ENCODE measurements around the gene DPYD. TPM values are rescaled to one million over a fixed set of nuclear protein-coding genes. Genes with fewer than 3 reads are reported as not detected.

The DPYD gene
- total RNA-seq, 1 donor from 2014 or later = 8.8 TPM

GRCh38 chr1:97119260-97120158 lies 801.3 kb downstream of the DPYD start:
- no peak for FAIRE-seq
- H3K4me2 ChIP-seq (ENCODE audit: low read length) = no peak overlapping the region
- DNase-seq (ENCODE audit: low read depth) = no peak
- no peaks in the 10 kb centered on the region for H3K36me3 ChIP-seq (ENCODE audit: insufficient read depth, low read length)
- H2AFZ ChIP-seq (ENCODE audit: low read depth, low read length) = no peak overlapping the region
- H3K27ac Mint-ChIP-seq (ENCODE audit: unreplicated experiment) = no peak overlapping the region
- H3K79me2 ChIP-seq (ENCODE audit: insufficient read depth, low read length) = no peaks in the 10 kb centered on the region
- no peaks in the 10 kb centered on the region for H3K36me3 Mint-ChIP-seq (ENCODE audit: low read depth, unreplicated experiment)
- H3K27me3 Mint-ChIP-seq (ENCODE audit: low read depth, unreplicated experiment) = no peaks in the 10 kb centered on the region
- no peaks in the 10 kb centered on the region for H3K9me3 ChIP-seq (ENCODE audit: insufficient read depth, low read depth, low read length)
- no peak overlapping the region for H3K4me3 Mint-ChIP-seq (ENCODE audit: unreplicated experiment)
- no peaks in the 10 kb centered on the region for H3K4me1 ChIP-seq (ENCODE audit: insufficient read depth, low read length)
- no peak overlapping the region for H3K27ac ChIP-seq (ENCODE audit: low read depth, low read length)
- no peaks in the 10 kb centered on the region for H3K27me3 ChIP-seq (ENCODE audit: insufficient read depth, low read length)
- H3K4me1 Mint-ChIP-seq (ENCODE audit: low read depth, unreplicated experiment) = peaks cover 3% of the 10 kb centered on the region
- TF ChIP-seq, protein P1, sequence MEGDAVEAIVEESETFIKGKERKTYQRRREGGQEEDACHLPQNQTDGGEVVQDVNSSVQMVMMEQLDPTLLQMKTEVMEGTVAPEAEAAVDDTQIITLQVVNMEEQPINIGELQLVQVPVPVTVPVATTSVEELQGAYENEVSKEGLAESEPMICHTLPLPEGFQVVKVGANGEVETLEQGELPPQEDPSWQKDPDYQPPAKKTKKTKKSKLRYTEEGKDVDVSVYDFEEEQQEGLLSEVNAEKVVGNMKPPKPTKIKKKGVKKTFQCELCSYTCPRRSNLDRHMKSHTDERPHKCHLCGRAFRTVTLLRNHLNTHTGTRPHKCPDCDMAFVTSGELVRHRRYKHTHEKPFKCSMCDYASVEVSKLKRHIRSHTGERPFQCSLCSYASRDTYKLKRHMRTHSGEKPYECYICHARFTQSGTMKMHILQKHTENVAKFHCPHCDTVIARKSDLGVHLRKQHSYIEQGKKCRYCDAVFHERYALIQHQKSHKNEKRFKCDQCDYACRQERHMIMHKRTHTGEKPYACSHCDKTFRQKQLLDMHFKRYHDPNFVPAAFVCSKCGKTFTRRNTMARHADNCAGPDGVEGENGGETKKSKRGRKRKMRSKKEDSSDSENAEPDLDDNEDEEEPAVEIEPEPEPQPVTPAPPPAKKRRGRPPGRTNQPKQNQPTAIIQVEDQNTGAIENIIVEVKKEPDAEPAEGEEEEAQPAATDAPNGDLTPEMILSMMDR (IDR thresholded peaks at IDR 0.05; ENCODE audit: insufficient read depth, low read depth, low read length) = no peak
- no peak for TF ChIP-seq EZH2 (IDR thresholded peaks at IDR 0.05; ENCODE audit: insufficient read depth, low read length)
- H3K9me3 Mint-ChIP-seq (ENCODE audit: unreplicated experiment) = no peaks in the 10 kb centered on the region
- no peak overlapping the region for H3K9ac ChIP-seq (ENCODE audit: low read length)
- no peak overlapping the region for H3K4me3 ChIP-seq (ENCODE audit: insufficient read depth, low read depth, low read length)
- no peaks in the 10 kb centered on the region for H4K20me1 ChIP-seq (ENCODE audit: insufficient read depth, low read length)

GRCh38 chr1:97114842-97115241 lies 806.0 kb downstream of the DPYD start:
- no peak overlapping the region for H3K4me2 ChIP-seq (ENCODE audit: low read length)
- no peaks in the 10 kb centered on the region for H3K27me3 Mint-ChIP-seq (ENCODE audit: low read depth, unreplicated experiment)
- H3K4me1 ChIP-seq (ENCODE audit: insufficient read depth, low read length) = no peaks in the 10 kb centered on the region
- no peak for TF ChIP-seq EZH2 (IDR thresholded peaks at IDR 0.05; ENCODE audit: insufficient read depth, low read length)
- TF ChIP-seq, protein P1 (IDR thresholded peaks at IDR 0.05; ENCODE audit: insufficient read depth, low read depth, low read length) = no peak
- no peak overlapping the region for H3K27ac ChIP-seq (ENCODE audit: low read depth, low read length)
- H2AFZ ChIP-seq (ENCODE audit: low read depth, low read length) = no peak overlapping the region
- H3K4me3 ChIP-seq (ENCODE audit: insufficient read depth, low read depth, low read length) = no peak overlapping the region
- FAIRE-seq = no peak
- no peak for DNase-seq (ENCODE audit: low read depth)
- H3K36me3 ChIP-seq (ENCODE audit: insufficient read depth, low read length) = no peaks in the 10 kb centered on the region
- no peak overlapping the region for H3K4me3 Mint-ChIP-seq (ENCODE audit: unreplicated experiment)
- H3K79me2 ChIP-seq (ENCODE audit: insufficient read depth, low read length) = no peaks in the 10 kb centered on the region
- no peak overlapping the region for H3K9ac ChIP-seq (ENCODE audit: low read length)
- no peaks in the 10 kb centered on the region for H3K36me3 Mint-ChIP-seq (ENCODE audit: low read depth, unreplicated experiment)
- H3K9me3 Mint-ChIP-seq (ENCODE audit: unreplicated experiment) = no peaks in the 10 kb centered on the region
- no peaks in the 10 kb centered on the region for H4K20me1 ChIP-seq (ENCODE audit: insufficient read depth, low read length)
- no peak overlapping the region for H3K27ac Mint-ChIP-seq (ENCODE audit: unreplicated experiment)
- no peaks in the 10 kb centered on the region for H3K9me3 ChIP-seq (ENCODE audit: insufficient read depth, low read depth, low read length)
- no peaks in the 10 kb centered on the region for H3K4me1 Mint-ChIP-seq (ENCODE audit: low read depth, unreplicated experiment)
- H3K27me3 ChIP-seq (ENCODE audit: insufficient read depth, low read length) = no peaks in the 10 kb centered on the region

GRCh38 chr1:97112442-97112841 lies 808.4 kb downstream of the DPYD start:
- Mint-ChIP-seq H3K27ac (ENCODE audit: unreplicated experiment) (no peak overlapping the region), H3K9me3 (ENCODE audit: unreplicated experiment) (no peaks in the 10 kb centered on the region), H3K27me3 (ENCODE audit: low read depth, unreplicated experiment) (no peaks in the 10 kb centered on the region), H3K36me3 (ENCODE audit: low read depth, unreplicated experiment) (no peaks in the 10 kb centered on the region), H3K4me3 (ENCODE audit: unreplicated experiment) (no peak overlapping the region), H3K4me1 (ENCODE audit: low read depth, unreplicated experiment) (no peaks in the 10 kb centered on the region)
- DNase-seq (ENCODE audit: low read depth) = no peak
- H2AFZ ChIP-seq (ENCODE audit: low read depth, low read length) = no peak overlapping the region
- H3K9me3 ChIP-seq (ENCODE audit: insufficient read depth, low read depth, low read length) = no peaks in the 10 kb centered on the region
- H3K27ac ChIP-seq (ENCODE audit: low read depth, low read length) = no peak overlapping the region
- no peaks in the 10 kb centered on the region for H3K4me1 ChIP-seq (ENCODE audit: insufficient read depth, low read length)
- no peaks in the 10 kb centered on the region for H3K27me3 ChIP-seq (ENCODE audit: insufficient read depth, low read length)
- TF ChIP-seq EZH2 (IDR thresholded peaks at IDR 0.05; ENCODE audit: insufficient read depth, low read length) = no peak
- TF ChIP-seq, protein P1 (IDR thresholded peaks at IDR 0.05; ENCODE audit: insufficient read depth, low read depth, low read length) = no peak
- H4K20me1 ChIP-seq (ENCODE audit: insufficient read depth, low read length) = no peaks in the 10 kb centered on the region
- no peak for FAIRE-seq
- H3K4me2 ChIP-seq (ENCODE audit: low read length) = no peak overlapping the region
- H3K4me3 ChIP-seq (ENCODE audit: insufficient read depth, low read depth, low read length) = no peak overlapping the region
- H3K9ac ChIP-seq (ENCODE audit: low read length) = no peak overlapping the region
- H3K36me3 ChIP-seq (ENCODE audit: insufficient read depth, low read length) = no peaks in the 10 kb centered on the region
- H3K79me2 ChIP-seq (ENCODE audit: insufficient read depth, low read length) = no peaks in the 10 kb centered on the region

Data from astrocyte (in vitro differentiated cells and primary cell).